ENCODE results near the gene AFF2.

The AFF2 gene

GRCh38 chrX:148909758-148910157 is 409.3 kb downstream of the AFF2 start:
- Histone ChIP-seq H3K36me3 (ENCODE audit: insufficient read depth, low read length) (no peaks in the 10 kb centered on the region), H3K27ac (ENCODE audit: low read depth, low read length) (no peak overlapping the region), H3K4me1 (ENCODE audit: insufficient read depth, low read length) (no peaks in the 10 kb centered on the region), H3K9me3 (ENCODE audit: low read length) (no peaks in the 10 kb centered on the region), H3K9ac (ENCODE audit: low read length) (no peak overlapping the region), H3K4me3 (ENCODE audit: low read depth in 1 of 2, low read length in 2 of 2) (no peak overlapping the region), H3K27me3 (ENCODE audit: control insufficient read depth in 1 of 2, insufficient read depth in 2 of 2, low read length in 2 of 2) (no peaks in the 10 kb centered on the region)

- H3K27me3 ChIP-seq (ENCODE audit: control insufficient read depth in 1 of 2, insufficient read depth in 2 of 2, low read length in 2 of 2): no peaks in the 10 kb centered on the region
- no peaks in the 10 kb centered on the region for H3K9me3 ChIP-seq (ENCODE audit: low read length)
- no peak overlapping the region for H3K9ac ChIP-seq (ENCODE audit: low read length)
- no peak overlapping the region for H3K27ac ChIP-seq (ENCODE audit: low read depth, low read length)
- H3K4me1 ChIP-seq (ENCODE audit: insufficient read depth, low read length): no peaks in the 10 kb centered on the region
- no peak overlapping the region for H3K4me3 ChIP-seq (ENCODE audit: low read depth in 1 of 2, low read length in 2 of 2)
- H3K36me3 ChIP-seq (ENCODE audit: insufficient read depth, low read length): no peaks in the 10 kb centered on the region
Observed at GRCh38 chrX:148913971-148914370, 413.6 kb downstream of the AFF2 start.

GRCh38 chrX:148914783-148915182 is 414.4 kb downstream of the AFF2 start:
- Histone ChIP-seq H3K4me3 (ENCODE audit: low read depth in 1 of 2, low read length in 2 of 2) (no peak overlapping the region), H3K27ac (ENCODE audit: low read depth, low read length) (no peak overlapping the region), H3K9me3 (ENCODE audit: low read length) (no peaks in the 10 kb centered on the region), H3K9ac (ENCODE audit: low read length) (no peak overlapping the region), H3K27me3 (ENCODE audit: control insufficient read depth in 1 of 2, insufficient read depth in 2 of 2, low read length in 2 of 2) (no peaks in the 10 kb centered on the region), H3K36me3 (ENCODE audit: insufficient read depth, low read length) (no peaks in the 10 kb centered on the region), H3K4me1 (ENCODE audit: insufficient read depth, low read length) (no peaks in the 10 kb centered on the region)

GRCh38 chrX:148915474-148915873 is 415.1 kb downstream of the AFF2 start:
- Histone ChIP-seq H3K27me3 (ENCODE audit: control insufficient read depth in 1 of 2, insufficient read depth in 2 of 2, low read length in 2 of 2) (no peaks in the 10 kb centered on the region), H3K9ac (ENCODE audit: low read length) (no peak overlapping the region), H3K36me3 (ENCODE audit: insufficient read depth, low read length) (no peaks in the 10 kb centered on the region), H3K4me1 (ENCODE audit: insufficient read depth, low read length) (no peaks in the 10 kb centered on the region), H3K9me3 (ENCODE audit: low read length) (no peaks in the 10 kb centered on the region), H3K4me3 (ENCODE audit: low read depth in 1 of 2, low read length in 2 of 2) (no peak overlapping the region), H3K27ac (ENCODE audit: low read depth, low read length) (no peak overlapping the region)

- no peak overlapping the region for H3K9ac ChIP-seq (ENCODE audit: low read length)
- no peaks in the 10 kb centered on the region for H3K36me3 ChIP-seq (ENCODE audit: insufficient read depth, low read length)
- H3K4me3 ChIP-seq (ENCODE audit: low read depth in 1 of 2, low read length in 2 of 2): no peak overlapping the region
- no peaks in the 10 kb centered on the region for H3K27me3 ChIP-seq (ENCODE audit: control insufficient read depth in 1 of 2, insufficient read depth in 2 of 2, low read length in 2 of 2)
- H3K9me3 ChIP-seq (ENCODE audit: low read length): no peaks in the 10 kb centered on the region
- H3K27ac ChIP-seq (ENCODE audit: low read depth, low read length): no peak overlapping the region
- H3K4me1 ChIP-seq (ENCODE audit: insufficient read depth, low read length): no peaks in the 10 kb centered on the region
Observed at GRCh38 chrX:148917441-148917840, 417.0 kb downstream of the AFF2 start.

- Histone ChIP-seq H3K36me3 (ENCODE audit: insufficient read depth, low read length) (no peaks in the 10 kb centered on the region), H3K27ac (ENCODE audit: low read depth, low read length) (no peak overlapping the region), H3K9me3 (ENCODE audit: low read length) (no peaks in the 10 kb centered on the region), H3K4me1 (ENCODE audit: insufficient read depth, low read length) (no peaks in the 10 kb centered on the region), H3K4me3 (ENCODE audit: low read depth in 1 of 2, low read length in 2 of 2) (no peak overlapping the region), H3K9ac (ENCODE audit: low read length) (no peak overlapping the region), H3K27me3 (ENCODE audit: control insufficient read depth in 1 of 2, insufficient read depth in 2 of 2, low read length in 2 of 2) (no peaks in the 10 kb centered on the region)
Observed at GRCh38 chrX:148923631-148924030, 423.2 kb downstream of the AFF2 start.

GRCh38 chrX:148926371-148926770 is 426.0 kb downstream of the AFF2 start:
- no peak overlapping the region for H3K4me3 ChIP-seq (ENCODE audit: low read depth in 1 of 2, low read length in 2 of 2)
- H3K4me1 ChIP-seq (ENCODE audit: insufficient read depth, low read length): no peaks in the 10 kb centered on the region
- H3K36me3 ChIP-seq (ENCODE audit: insufficient read depth, low read length): no peaks in the 10 kb centered on the region
- no peaks in the 10 kb centered on the region for H3K9me3 ChIP-seq (ENCODE audit: low read length)
- H3K9ac ChIP-seq (ENCODE audit: low read length): no peak overlapping the region
- no peak overlapping the region for H3K27ac ChIP-seq (ENCODE audit: low read depth, low read length)
- no peaks in the 10 kb centered on the region for H3K27me3 ChIP-seq (ENCODE audit: control insufficient read depth in 1 of 2, insufficient read depth in 2 of 2, low read length in 2 of 2)

- H3K27me3 ChIP-seq (ENCODE audit: control insufficient read depth in 1 of 2, insufficient read depth in 2 of 2, low read length in 2 of 2): no peaks in the 10 kb centered on the region
- H3K4me1 ChIP-seq (ENCODE audit: insufficient read depth, low read length): no peaks in the 10 kb centered on the region
- no peak overlapping the region for H3K27ac ChIP-seq (ENCODE audit: low read depth, low read length)
- no peak overlapping the region for H3K9ac ChIP-seq (ENCODE audit: low read length)
- H3K4me3 ChIP-seq (ENCODE audit: low read depth in 1 of 2, low read length in 2 of 2): no peak overlapping the region
- H3K9me3 ChIP-seq (ENCODE audit: low read length): no peaks in the 10 kb centered on the region
- H3K36me3 ChIP-seq (ENCODE audit: insufficient read depth, low read length): no peaks in the 10 kb centered on the region
Observed at GRCh38 chrX:148928811-148929210, 428.4 kb downstream of the AFF2 start.

- H3K27ac ChIP-seq (ENCODE audit: low read depth, low read length): no peak overlapping the region
- no peaks in the 10 kb centered on the region for H3K36me3 ChIP-seq (ENCODE audit: insufficient read depth, low read length)
- no peak overlapping the region for H3K4me3 ChIP-seq (ENCODE audit: low read depth in 1 of 2, low read length in 2 of 2)
- H3K9me3 ChIP-seq (ENCODE audit: low read length): no peaks in the 10 kb centered on the region
- no peaks in the 10 kb centered on the region for H3K27me3 ChIP-seq (ENCODE audit: control insufficient read depth in 1 of 2, insufficient read depth in 2 of 2, low read length in 2 of 2)
- H3K9ac ChIP-seq (ENCODE audit: low read length): no peak overlapping the region
- H3K4me1 ChIP-seq (ENCODE audit: insufficient read depth, low read length): no peaks in the 10 kb centered on the region
Observed at GRCh38 chrX:148929686-148930085, 429.3 kb downstream of the AFF2 start.

GRCh38 chrX:148930206-148930729 is 429.9 kb downstream of the AFF2 start:
- Histone ChIP-seq H3K4me1 (ENCODE audit: insufficient read depth, low read length) (no peaks in the 10 kb centered on the region), H3K36me3 (ENCODE audit: insufficient read depth, low read length) (no peaks in the 10 kb centered on the region), H3K4me3 (ENCODE audit: low read depth in 1 of 2, low read length in 2 of 2) (no peak overlapping the region), H3K27ac (ENCODE audit: low read depth, low read length) (no peak overlapping the region), H3K9ac (ENCODE audit: low read length) (no peak overlapping the region), H3K9me3 (ENCODE audit: low read length) (no peaks in the 10 kb centered on the region), H3K27me3 (ENCODE audit: control insufficient read depth in 1 of 2, insufficient read depth in 2 of 2, low read length in 2 of 2) (no peaks in the 10 kb centered on the region)

GRCh38 chrX:148933881-148934280 is 433.5 kb downstream of the AFF2 start:
- H3K27me3 ChIP-seq (ENCODE audit: control insufficient read depth in 1 of 2, insufficient read depth in 2 of 2, low read length in 2 of 2): no peaks in the 10 kb centered on the region
- H3K27ac ChIP-seq (ENCODE audit: low read depth, low read length): no peak overlapping the region
- H3K9me3 ChIP-seq (ENCODE audit: low read length): no peaks in the 10 kb centered on the region
- H3K36me3 ChIP-seq (ENCODE audit: insufficient read depth, low read length): no peaks in the 10 kb centered on the region
- H3K9ac ChIP-seq (ENCODE audit: low read length): no peak overlapping the region
- H3K4me3 ChIP-seq (ENCODE audit: low read depth in 1 of 2, low read length in 2 of 2): no peak overlapping the region
- no peaks in the 10 kb centered on the region for H3K4me1 ChIP-seq (ENCODE audit: insufficient read depth, low read length)

GRCh38 chrX:148938348-148938747 is 437.9 kb downstream of the AFF2 start:
- Histone ChIP-seq H3K9ac (ENCODE audit: low read length) (no peak overlapping the region), H3K4me3 (ENCODE audit: low read depth in 1 of 2, low read length in 2 of 2) (no peak overlapping the region), H3K27me3 (ENCODE audit: control insufficient read depth in 1 of 2, insufficient read depth in 2 of 2, low read length in 2 of 2) (no peaks in the 10 kb centered on the region), H3K4me1 (ENCODE audit: insufficient read depth, low read length) (no peaks in the 10 kb centered on the region), H3K9me3 (ENCODE audit: low read length) (no peaks in the 10 kb centered on the region), H3K27ac (ENCODE audit: low read depth, low read length) (no peak overlapping the region), H3K36me3 (ENCODE audit: insufficient read depth, low read length) (no peaks in the 10 kb centered on the region)
